DMS53 (cell line): ENCODE measurements around the gene YPEL2.
"Not testable (repeated sequence)": the region's sequence is repeated elsewhere in the genome, so short reads cannot be mapped to it uniquely, and the experiment has no call there.

Experiments used
- DNase-seq: peaks from one replicate; lab custom pipeline; 2025; lab: John Stamatoyannopoulos, UW

The YPEL2 gene

GRCh38 chr17:59406808-59407381, 75.4 kb downstream of the YPEL2 start:
- DNase-seq = peak; percentile 83

- no peak for DNase-seq
Measured at GRCh38 chr17:59409336-59410048, 78.0 kb downstream of the YPEL2 start.

DNA sequence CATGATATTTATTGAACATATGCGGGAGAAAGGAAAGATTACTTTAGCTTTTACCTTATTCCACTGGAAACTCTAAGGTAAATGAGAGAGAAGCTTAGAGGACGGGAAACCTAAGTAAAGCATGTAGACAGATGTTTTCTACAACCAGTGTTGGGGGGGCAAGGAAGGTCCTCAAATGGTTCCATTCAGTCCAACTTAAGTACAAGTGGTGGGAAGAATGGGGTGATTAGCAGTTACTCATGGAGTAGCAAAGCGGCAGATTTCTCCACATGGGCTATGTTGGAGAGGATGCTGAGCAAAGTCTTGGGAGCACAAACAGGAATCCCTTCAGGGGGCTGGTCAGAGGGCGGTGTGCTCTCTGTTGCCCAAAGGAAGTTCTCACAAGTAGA, 78.6 kb downstream of the YPEL2 start:
- no peak for DNase-seq

GRCh38 chr17:59412431-59412830, 81.0 kb downstream of the YPEL2 start:
- not testable (repeated sequence) for DNase-seq

DNA sequence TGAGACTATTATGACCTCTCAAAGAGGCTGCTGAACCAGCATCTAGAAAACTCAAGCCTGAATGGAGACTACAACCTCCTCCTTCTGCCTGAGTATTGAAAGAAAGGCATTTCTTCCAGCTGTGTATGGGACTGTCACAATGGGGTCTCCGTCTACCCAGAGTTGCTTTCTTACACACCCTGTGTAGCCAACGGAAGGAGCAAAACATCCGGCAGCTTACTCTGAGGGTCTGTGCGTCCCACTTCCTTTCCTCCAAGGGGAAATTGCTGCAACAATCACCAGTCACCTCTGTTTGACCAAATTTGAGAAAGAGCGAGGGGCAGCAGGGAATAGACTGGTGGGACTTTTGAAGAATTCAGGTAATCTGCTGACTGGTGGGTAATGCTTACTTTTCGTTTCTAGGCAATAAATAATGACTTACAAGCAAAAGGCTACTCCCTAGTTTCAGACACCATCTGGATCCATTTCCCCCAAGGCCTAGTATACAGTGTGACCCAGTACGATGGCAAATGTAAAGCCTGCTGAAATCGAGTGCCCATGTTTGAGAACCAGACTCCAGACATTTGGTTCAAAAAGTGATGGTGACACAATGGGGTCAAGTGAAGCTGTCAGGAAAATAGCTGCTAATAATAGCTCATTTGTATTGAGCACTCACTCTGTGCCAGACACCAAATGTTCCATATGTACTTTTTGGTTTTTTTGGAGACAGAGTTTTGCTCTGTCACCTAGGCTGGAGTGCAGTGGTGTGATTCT, 81.7 kb downstream of the YPEL2 start:
- DNase-seq = no peak

- DNase-seq = no peak
Measured at GRCh38 chr17:59415397-59415796, 83.9 kb downstream of the YPEL2 start.

GRCh38 chr17:59416184-59416583, 84.7 kb downstream of the YPEL2 start:
- no peak for DNase-seq

- no peak for DNase-seq
Measured at GRCh38 chr17:59417452-59417851, 86.0 kb downstream of the YPEL2 start.

- no peak for DNase-seq
Measured at GRCh38 chr17:59418732-59419166, 87.3 kb downstream of the YPEL2 start.

- DNase-seq = no peak
Measured at GRCh38 chr17:59420901-59421300, 89.4 kb downstream of the YPEL2 start.

DNA sequence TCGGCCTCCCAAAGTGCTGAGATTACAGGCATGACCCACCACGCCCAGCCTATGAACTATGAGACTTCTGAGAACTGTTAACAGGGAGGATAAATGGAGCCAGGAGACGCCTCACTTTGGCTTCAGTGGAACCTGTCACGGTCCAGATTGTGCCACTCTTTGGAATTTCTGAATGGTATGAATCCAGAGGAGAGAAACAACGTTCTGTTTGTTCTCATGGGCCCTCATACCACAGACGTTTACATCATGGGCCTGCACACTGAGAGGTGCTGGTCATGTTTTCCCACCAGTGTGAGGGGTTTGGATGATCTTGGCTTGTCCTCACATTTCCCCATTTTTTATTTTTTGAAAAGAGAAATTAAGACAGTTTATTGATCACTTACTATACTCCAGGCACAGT, 90.3 kb downstream of the YPEL2 start:
- no peak for DNase-seq

DNA sequence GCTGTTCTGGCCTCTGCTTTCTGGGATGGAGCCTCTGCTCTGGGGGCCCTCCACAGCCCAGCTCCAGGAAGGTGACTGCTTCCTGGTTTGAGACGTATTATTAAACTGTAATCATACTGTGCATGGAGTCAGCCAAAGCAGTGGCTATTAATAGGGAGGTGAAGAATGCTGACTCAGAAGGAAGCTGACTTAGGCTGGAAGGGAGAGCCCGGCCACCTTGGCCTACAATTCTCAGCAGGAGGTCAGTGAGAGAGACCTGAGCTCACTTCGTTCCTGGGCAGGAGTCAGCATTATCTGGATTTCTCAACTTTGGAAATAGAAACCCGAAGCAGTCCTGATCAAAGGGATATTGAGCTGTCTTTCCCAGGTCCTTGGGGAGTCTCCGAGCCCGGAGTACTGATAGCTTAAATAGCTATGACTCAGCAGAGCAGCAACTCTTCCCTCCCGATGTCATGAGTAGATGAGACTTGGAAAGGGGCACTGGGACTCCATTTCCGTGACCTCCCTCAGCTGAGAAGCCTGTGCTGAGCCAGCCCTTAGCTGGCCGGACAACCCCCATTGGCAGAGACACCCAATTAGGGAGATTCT, 91.8 kb downstream of the YPEL2 start:
- DNase-seq = no peak

DNA sequence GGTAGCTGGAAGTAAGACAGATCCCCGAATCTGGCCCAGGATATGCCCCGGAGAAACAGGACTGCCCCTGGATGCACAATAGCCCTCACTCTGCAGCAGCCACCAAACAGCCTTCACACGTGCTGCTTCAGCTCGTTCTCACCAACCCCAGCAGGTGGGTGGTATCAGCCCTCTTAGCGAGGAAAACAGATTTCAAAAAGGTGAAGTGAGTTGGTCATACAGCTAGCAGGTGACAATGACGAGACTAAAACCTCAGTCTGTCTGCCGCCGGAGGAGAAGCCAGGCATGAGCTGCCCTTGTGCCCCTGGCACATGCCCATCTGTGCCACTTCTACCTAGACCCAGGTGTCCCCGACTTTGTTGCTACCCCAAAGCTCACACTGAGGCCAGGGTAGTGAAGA, 92.4 kb downstream of the YPEL2 start:
- no peak for DNase-seq

GRCh38 chr17:59424331-59424730, 92.9 kb downstream of the YPEL2 start:
- no peak for DNase-seq

DNA sequence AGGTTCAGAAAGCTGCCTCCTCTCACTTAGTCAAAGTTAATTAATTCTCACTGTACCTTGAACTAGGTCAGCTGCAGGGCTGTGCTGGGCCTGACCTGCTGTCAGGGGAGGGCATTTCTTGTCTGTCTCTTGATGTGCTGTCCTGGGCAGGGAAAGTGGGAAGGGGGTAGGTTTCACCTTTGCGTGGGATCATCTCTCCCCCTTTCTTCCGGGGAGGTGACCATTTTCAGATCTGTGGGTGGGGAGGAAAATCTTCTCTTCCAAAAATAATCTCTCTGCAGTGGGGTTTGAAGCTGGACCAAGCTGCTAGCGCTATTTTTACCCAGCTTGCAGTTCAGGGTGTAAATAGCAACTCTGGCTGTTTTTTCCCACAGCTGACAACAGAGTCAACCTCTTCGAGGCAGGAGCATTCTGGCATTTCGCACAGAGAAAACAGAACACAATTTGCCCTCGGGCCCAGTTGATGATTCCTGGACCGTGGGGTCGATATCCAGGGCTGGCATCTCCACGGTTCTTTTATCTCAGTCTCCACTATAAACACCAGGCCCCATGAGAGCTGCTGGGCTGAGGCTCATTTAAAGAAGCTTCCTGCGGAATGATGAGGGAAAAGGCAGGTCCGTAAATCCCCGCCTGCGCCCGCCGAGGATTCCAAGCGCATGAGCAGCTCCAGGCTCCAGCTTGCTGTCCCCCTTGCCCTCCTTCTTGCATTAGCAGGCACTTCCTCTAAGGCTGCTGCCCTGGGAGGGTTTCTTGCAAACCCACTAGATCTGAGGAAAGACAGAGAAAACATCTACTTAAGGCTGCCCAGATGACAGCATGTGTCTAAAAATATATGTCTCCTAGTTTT, 93.9 kb downstream of the YPEL2 start:
- no peak for DNase-seq

- DNase-seq = no peak
Measured at GRCh38 chr17:59426031-59426430, 94.6 kb downstream of the YPEL2 start.

GRCh38 chr17:59427425-59427921, 96.0 kb downstream of the YPEL2 start:
- DNase-seq = no peak

DNA sequence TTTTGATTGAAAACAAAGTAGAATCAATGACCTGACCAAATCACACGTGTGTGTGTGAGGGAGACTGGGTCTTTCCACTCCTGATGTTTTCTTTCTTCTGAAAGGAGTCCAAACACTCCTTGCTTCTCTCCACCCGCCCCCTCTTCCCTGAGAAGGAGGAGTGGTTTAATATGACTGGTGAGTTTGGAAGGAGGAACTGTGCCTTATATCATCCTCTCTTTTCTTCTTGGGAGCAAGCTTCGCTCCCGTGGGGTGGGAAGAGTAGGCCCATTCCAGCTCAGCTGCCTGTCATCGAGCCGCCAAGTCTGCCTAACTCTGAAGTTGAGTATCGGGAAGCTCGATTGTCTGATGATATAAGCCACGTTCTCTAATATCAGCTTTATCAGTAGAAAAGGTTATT, 96.5 kb downstream of the YPEL2 start:
- no peak for DNase-seq

- DNase-seq = no peak
Measured at GRCh38 chr17:59428916-59429485, 97.5 kb downstream of the YPEL2 start.

- no peak for DNase-seq
Measured at GRCh38 chr17:59431601-59432000, 100.1 kb downstream of the YPEL2 start.

DNA sequence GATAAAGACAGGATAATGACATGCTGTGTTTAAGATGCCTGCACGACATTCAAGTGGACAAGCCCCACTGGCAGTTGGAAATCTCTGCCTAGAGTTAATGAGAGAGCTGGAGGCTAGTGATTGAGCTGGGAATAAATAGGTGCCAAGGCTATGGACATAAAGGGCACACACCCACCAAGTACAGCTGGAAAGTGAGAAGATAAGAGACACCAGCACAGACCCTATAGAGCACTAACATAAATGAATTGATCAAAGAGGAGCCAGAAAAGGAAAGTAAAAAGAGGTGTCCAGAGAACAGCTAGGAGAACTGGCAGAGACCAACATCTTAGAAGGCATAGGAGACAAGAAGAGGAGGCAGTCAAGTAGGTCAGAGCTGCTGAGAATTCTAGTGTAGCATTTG, 101.2 kb downstream of the YPEL2 start:
- DNase-seq = no peak
